ENCODE measurements around the gene TBC1D19.

DNA sequence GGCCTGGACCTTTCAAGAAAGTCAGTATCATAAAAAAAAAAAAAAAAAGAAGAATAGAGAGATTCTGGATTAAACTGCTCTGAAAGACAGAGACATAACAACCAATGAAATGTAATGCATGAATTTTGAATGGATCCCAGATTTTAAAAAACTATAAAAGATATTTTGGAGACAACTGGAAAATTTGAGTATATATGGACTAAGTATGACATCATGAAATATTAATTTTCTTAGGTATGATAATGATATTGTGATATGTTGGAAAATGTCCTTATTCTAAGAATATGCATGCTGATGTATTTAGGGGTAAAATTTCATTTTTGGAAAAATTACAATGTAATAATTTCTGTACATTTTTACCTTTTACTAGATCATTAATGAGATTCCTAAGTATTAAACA, 52.6 kb downstream of the TBC1D19 start:
- TF ChIP-seq CTCF (IDR thresholded peaks at IDR 0.05; ENCODE audit: low read length): no peak
- no peak for TF ChIP-seq EZH2 (IDR thresholded peaks at IDR 0.05; ENCODE audit: borderline replicate concordance, low read length)
